Skeletal muscle satellite cell (primary cell): Measurements from ENCODE around the gene USP32.
"Not testable (repeated sequence)": the region's sequence is repeated elsewhere in the genome, so short reads cannot be mapped to it uniquely, and the experiment has no call there.

Source experiments
- H3K27me3 ChIP-seq: 2 replicates; pipeline ENCODE4 v1.7.0; 2013; ENCODE audit warnings: low read length; ENCODE audit not compliant: control insufficient read depth, insufficient read depth
- H3K36me3 ChIP-seq: 2 replicates; pipeline ENCODE4 v1.7.0; 2013; ENCODE audit warnings: mild to moderate bottlenecking, control low read depth, low read length; ENCODE audit not compliant: insufficient read depth
- H3K4me1 ChIP-seq: 2 replicates; pipeline ENCODE4 v1.7.0; 2013; ENCODE audit warnings: low read length; ENCODE audit not compliant: control insufficient read depth, insufficient read depth
- H3K4me2 ChIP-seq: 2 replicates; pipeline ENCODE4 v1.7.0; 2013; ENCODE audit warnings: mild to moderate bottlenecking, low read length
- H3K4me3 ChIP-seq: 2 replicates; pipeline ENCODE4 v1.7.0; 2013; ENCODE audit warnings: low read length
- H3K9ac ChIP-seq: 2 replicates; pipeline ENCODE4 v1.7.0; 2013; ENCODE audit warnings: mild to moderate bottlenecking, low read depth, low read length, moderate library complexity
- H3K9me3 ChIP-seq: replicated peaks from 2 replicates; pipeline ENCODE4 v1.7.0; 2013; ENCODE audit warnings: mild to moderate bottlenecking, control low read depth, low read length

Gene USP32

DNA sequence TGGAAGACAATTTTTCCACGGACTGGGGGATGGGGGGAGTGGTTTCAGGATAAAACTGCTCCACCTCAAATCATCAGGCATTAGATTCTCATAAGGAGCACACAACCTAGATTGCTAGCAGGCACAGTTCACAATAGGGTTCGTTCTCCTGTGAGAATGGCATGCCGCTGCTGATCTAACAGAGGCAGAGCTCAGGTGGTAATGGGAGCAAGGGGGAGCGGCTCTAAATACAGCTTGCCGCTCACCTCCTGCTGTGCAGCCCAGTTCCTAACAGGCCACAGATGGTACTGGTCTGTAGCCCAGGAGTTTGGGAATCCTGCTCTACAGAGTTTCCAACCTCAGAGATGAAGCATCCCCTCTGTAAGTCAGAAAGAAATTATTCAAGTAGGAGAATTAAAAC, 215.2 kb downstream of the USP32 start:
- H3K4me2 ChIP-seq, H3K4me1 ChIP-seq, H3K27me3 ChIP-seq, H3K4me3 ChIP-seq, H3K9ac ChIP-seq, H3K9me3 ChIP-seq: not testable (repeated sequence)
- peaks cover 22% of the 10 kb centered on the region for H3K36me3 ChIP-seq

DNA sequence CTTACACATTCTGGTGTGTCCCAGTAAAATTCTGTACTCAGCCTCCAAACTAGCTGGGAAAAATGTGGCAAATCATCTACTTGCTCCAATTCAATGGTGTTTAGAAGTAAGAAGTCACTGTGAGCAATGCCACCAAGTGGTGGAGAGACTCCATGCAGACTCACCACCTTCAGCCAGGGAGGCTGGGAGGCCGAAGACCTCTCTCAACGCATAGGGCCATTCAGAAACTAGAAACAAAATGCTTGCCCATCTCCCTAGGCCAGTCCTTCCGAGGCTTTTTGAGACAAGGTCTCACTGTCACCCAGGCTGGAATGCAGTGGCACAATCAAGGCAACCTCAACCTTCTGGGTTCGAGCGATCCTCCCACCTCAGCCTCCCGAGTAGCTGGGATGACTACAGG, 217.2 kb downstream of the USP32 start:
- peaks cover 11% of the 10 kb centered on the region for H3K4me1 ChIP-seq
- H3K4me3 ChIP-seq, H3K9ac ChIP-seq, H3K9me3 ChIP-seq, H3K27me3 ChIP-seq, H3K4me2 ChIP-seq: not testable (repeated sequence)
- peaks cover 10% of the 10 kb centered on the region for H3K36me3 ChIP-seq

DNA sequence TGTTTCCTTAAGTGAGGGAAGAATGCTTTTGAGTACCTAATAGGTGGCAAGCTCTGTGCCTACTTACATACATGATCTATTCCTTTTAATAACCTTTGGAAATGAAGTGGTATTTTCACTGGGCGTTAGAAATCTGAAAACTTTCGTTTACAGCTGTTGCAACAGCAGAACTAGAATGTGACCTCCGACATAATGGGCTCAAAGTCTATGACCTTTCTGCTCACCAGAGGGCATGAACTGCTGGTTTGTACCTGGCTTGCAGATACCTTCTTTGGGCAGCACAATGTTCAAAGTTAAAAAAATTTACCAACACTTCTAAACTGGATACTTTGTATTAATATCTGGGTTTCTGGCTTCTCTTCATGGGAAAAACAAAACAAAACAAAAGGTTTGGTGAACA, 217.9 kb downstream of the USP32 start:
- H3K9me3 ChIP-seq = no peaks in the 10 kb centered on the region
- no peak overlapping the region for H3K4me2 ChIP-seq
- H3K27me3 ChIP-seq = no peaks in the 10 kb centered on the region
- H3K4me1 ChIP-seq = peaks cover 11% of the 10 kb centered on the region
- no peak overlapping the region for H3K9ac ChIP-seq
- H3K36me3 ChIP-seq = peaks cover 10% of the 10 kb centered on the region
- no peak overlapping the region for H3K4me3 ChIP-seq

DNA sequence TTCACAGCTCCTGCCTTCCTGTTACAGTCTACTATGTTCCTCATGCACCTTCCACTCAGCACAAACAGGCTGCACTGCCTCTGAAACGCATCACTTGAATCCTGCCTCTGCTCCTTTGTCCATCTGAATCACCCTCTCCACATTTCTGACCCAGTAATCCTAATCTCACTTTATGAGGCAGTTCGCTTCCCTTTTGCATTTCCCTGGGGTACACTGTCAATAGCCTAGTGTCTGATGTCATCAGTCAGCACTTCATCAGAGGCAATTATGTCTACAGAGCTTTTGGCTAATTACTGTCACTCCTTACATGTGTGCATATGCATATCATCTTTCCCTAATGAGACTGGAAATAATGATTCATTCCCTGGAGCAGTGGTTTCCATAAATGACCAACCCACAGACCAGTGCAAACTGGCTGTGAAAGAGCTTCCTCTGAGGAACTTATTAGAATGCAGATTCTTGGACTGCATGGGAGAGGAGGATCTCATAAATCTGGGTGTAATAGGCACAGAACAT, 218.6 kb downstream of the USP32 start:
- no peak overlapping the region for H3K4me2 ChIP-seq
- peaks cover 11% of the 10 kb centered on the region for H3K4me1 ChIP-seq
- no peaks in the 10 kb centered on the region for H3K9me3 ChIP-seq
- H3K27me3 ChIP-seq = no peaks in the 10 kb centered on the region
- H3K4me3 ChIP-seq = no peak overlapping the region
- no peak overlapping the region for H3K9ac ChIP-seq
- peaks cover 8% of the 10 kb centered on the region for H3K36me3 ChIP-seq

DNA sequence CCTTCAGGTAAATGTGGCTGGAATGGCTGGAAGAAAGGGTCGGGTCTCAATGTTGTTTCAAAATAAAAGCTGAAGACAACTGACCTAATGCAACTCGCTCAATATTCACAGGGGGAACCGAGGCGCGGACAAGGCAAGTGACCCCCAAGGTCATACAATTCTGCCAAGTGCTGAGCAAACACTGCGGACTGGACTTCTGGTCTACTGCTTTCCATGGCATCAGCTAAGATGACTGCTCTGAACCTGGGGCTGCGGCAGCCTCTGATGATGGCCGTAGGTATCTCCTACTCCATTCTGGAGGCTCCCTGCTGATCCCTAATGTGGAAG, 220.2 kb downstream of the USP32 start:
- peaks cover 11% of the 10 kb centered on the region for H3K4me1 ChIP-seq
- H3K9ac ChIP-seq = no peak overlapping the region
- no peak overlapping the region for H3K4me3 ChIP-seq
- H3K4me2 ChIP-seq = no peak overlapping the region
- H3K9me3 ChIP-seq = no peaks in the 10 kb centered on the region
- peaks cover 6% of the 10 kb centered on the region for H3K27me3 ChIP-seq
- peaks cover 5% of the 10 kb centered on the region for H3K36me3 ChIP-seq

DNA sequence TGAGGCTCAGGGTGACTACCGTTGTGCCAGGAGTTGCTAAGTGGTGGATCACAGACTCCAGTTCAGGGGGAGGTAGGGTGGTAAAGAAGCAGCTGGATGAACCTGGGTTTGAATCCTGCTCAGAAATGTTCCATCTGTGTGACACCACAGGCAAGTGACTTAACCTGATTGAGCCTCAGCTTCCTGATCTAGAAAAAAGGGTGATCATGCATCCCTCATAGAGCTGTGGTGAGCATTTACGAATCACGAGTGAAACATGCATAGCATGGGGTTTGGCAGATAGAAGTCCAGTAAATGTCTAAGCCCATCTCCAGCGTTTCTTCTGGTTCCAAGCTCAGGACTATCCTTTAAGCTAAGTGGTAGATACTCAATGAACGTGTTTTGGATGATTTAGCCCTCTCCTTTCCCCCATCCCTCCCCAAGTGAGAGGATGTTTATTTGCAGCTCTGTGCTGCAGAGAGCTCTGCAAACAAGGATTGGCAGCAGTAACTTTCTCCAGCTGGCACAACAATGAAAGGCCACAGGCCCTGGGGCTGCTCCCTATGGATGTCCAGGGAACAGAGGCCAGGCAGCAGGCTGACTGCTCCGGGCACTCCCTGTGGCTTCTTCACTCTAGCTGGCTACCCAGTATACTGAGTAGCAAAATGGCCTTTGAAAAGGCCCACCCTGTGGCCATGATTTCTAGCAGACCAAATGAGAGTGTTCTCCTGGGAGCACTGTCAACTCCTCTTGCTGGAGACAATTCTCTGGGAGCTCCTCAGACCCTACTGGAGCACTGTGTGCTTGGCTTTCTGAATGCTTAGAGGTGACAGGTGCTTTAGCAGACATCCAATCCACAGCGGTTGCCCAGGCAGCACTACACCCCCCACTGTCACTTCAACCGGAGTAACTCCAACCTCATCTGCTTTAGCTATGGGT, 220.8 kb downstream of the USP32 start:
- no peak overlapping the region for H3K9ac ChIP-seq
- no peaks in the 10 kb centered on the region for H3K9me3 ChIP-seq
- no peak overlapping the region for H3K4me2 ChIP-seq
- H3K4me1 ChIP-seq = peaks cover 11% of the 10 kb centered on the region
- H3K36me3 ChIP-seq = peaks cover 5% of the 10 kb centered on the region
- H3K27me3 ChIP-seq = peaks cover 6% of the 10 kb centered on the region
- H3K4me3 ChIP-seq = no peak overlapping the region

DNA sequence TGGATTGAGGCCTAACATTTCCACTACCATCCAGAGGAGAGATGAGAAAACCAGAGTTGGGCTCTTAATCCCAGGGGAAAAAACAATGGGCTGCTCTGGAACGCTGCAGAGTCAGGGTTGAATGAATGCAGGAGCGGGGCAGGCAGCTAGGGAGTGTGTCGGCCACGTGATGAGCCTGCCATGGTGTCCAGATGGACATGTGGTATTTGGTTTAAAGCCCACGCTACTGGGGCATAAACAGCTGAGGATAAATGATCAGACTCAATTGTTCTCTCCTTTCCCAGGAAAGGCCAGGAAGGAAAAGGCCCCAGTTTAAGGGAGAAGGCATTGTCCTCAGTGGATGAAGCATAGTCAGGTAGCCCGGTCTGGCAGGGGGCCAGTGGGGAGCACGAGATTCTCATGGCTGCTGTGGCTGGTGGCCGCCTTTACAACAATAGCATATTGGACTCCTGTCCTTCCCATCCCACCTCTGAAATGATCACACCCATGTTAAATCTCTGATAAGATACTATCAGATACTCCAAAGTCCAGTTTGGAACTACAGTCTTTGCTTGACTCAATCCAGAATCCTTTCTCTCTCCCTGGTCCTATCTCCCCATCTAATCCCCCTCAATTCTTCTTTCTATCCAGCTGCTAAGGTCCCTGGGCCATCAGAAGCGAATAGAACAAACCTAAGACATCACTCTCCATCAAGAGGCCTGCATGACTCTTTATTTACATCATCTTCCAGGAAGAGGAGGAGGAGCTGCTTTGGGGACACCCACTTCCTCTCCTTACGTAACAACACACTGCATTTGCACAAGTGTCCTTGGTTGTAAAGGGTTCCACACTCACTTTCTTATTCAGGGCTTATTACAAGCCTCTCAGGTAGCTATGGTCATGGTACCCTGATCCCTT, 221.8 kb downstream of the USP32 start:
- Histone ChIP-seq H3K9me3 (no peaks in the 10 kb centered on the region), H3K4me1 (peaks cover 11% of the 10 kb centered on the region), H3K36me3 (peaks cover 5% of the 10 kb centered on the region), H3K4me2 (no peak overlapping the region), H3K27me3 (peaks cover 12% of the 10 kb centered on the region), H3K4me3 (no peak overlapping the region), H3K9ac (no peak overlapping the region)

DNA sequence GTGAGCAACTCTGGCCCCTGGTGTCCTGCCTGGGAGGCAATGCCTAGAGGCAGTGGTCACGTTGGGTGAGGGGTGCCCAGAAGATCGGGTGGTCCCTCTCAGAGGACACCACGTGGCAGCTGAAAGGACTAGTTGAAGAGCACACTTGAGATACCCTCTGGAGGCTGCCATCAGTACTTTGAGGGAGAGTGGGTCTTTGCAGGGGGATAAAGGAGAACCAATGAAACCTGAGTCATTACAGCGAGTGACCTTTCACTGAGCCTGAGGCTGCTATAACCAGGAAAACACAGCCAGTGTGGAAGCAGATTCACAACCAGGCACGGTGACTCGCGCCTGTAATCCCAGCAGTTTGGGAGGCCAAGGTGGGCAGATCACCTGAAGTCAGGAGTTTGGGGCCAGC, 223.3 kb downstream of the USP32 start:
- H3K4me1 ChIP-seq = peaks cover 11% of the 10 kb centered on the region
- H3K9ac ChIP-seq = no peak overlapping the region
- no peaks in the 10 kb centered on the region for H3K9me3 ChIP-seq
- H3K4me2 ChIP-seq = no peak overlapping the region
- no peak overlapping the region for H3K4me3 ChIP-seq
- peaks cover 5% of the 10 kb centered on the region for H3K36me3 ChIP-seq
- H3K27me3 ChIP-seq = peaks cover 12% of the 10 kb centered on the region

DNA sequence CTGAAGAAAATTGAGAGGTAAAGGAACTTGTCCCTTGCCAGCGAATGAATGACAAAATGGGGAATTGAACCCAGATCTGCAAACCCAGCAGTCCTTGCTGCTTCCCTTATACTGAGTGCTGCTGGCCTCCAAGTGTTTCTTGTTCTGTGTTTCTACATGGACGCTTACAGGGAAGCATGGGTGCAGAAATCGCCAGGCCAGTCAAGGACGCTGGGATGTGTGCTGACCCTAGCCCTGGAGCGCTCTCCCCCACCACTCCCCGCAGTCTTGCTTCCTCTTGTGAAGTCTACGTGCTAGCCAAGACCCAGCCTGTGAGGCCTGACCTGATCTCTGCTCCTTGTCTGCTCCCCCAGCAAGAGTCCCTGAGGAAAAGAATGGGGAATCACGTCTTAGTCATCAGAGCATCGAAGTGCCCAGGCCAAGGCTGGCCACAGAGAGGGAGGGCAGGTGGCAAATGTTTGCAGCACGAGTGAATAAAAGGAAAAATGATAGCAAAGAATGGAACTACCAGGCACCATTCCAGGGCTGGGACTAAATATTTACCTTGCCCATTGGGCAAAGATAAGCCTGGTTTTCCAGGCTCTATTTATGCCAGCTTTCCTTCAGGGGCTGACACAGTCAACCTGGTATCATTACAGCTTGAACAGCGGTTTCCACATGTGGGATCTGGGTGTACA, 224.7 kb downstream of the USP32 start:
- H3K36me3 ChIP-seq = peaks cover 5% of the 10 kb centered on the region
- H3K4me3 ChIP-seq = no peak overlapping the region
- no peak overlapping the region for H3K4me2 ChIP-seq
- peaks cover 15% of the 10 kb centered on the region for H3K27me3 ChIP-seq
- H3K4me1 ChIP-seq = peaks cover 11% of the 10 kb centered on the region
- H3K9ac ChIP-seq = no peak overlapping the region
- no peaks in the 10 kb centered on the region for H3K9me3 ChIP-seq

DNA sequence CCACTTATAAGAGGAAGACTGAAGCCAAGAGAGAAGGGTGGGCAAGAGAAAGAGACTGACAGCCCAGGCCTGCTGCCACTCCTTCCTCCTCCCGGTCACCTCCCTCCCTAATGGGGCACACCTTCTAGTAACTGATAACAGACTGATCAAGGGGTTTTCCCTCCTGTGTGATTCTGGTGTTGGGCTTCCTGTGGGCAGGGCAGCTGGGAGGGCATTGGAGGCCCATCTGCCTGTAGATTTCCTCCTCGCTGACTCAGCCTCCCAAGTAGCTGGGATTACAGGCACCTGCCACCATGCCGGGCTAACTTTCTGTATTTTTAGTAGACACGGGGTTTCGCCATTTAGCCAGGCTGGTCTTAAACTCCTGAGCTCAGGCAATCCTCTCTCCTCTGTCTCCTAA, 226.0 kb downstream of the USP32 start:
- no peaks in the 10 kb centered on the region for H3K9me3 ChIP-seq
- no peak overlapping the region for H3K4me2 ChIP-seq
- peaks cover 18% of the 10 kb centered on the region for H3K27me3 ChIP-seq
- no peaks in the 10 kb centered on the region for H3K36me3 ChIP-seq
- peaks cover 11% of the 10 kb centered on the region for H3K4me1 ChIP-seq
- no peak overlapping the region for H3K4me3 ChIP-seq
- H3K9ac ChIP-seq = no peak overlapping the region

DNA sequence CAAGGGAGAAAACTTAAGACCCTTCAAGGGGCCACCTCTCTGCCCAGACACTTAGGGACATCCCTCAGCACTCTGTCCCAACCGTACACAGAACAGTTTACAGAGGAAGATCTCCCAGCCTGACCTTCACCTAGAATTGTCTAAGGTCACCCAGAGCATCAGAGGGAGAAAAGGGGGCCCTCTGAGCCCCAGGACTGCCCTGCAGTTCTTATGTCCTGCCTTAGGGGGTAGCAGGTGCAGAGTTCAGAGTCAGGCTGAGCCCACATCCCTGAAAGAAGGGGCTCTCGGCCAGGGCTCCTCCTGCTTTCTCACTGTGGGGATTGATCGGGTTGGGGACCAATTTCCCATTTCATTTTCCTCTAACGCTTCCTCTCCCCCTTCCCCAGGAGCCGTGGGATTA, 226.7 kb downstream of the USP32 start:
- Histone ChIP-seq H3K4me2 (no peak overlapping the region), H3K4me1 (peaks cover 5% of the 10 kb centered on the region), H3K36me3 (no peaks in the 10 kb centered on the region), H3K9ac (no peak overlapping the region), H3K27me3 (peaks cover 20% of the 10 kb centered on the region), H3K4me3 (no peak overlapping the region), H3K9me3 (no peaks in the 10 kb centered on the region)
